HepG2 (cell line): ENCODE measurements around the gene EXOSC6. TPM values are rescaled to one million over a fixed set of nuclear protein-coding genes. Genes with fewer than 3 reads are reported as not detected.
A peak's percentile ranks its signal among the peaks of the same experiment; 100 is the strongest.

Experiments
- FOXC1 ChIP-seq: sonication (generic); formaldehyde crosslinking; IDR thresholded peaks from 2 replicates; pipeline ENCODE4 v1.8.0; 2022; ENCODE audit warnings: mild to moderate bottlenecking, missing genetic modification reagents, borderline replicate concordance
- NRL ChIP-seq: sonication (generic); formaldehyde crosslinking; IDR thresholded peaks from 2 replicates; pipeline ENCODE4 v1.5.0; 2020; ENCODE audit warnings: missing genetic modification reagents, mild to moderate bottlenecking, moderate library complexity, borderline replicate concordance
- RBAK ChIP-seq: sonication (generic); formaldehyde crosslinking; IDR thresholded peaks from 2 replicates; pipeline ENCODE4 v1.5.1; 2020; ENCODE audit warnings: mild to moderate bottlenecking, missing genetic modification reagents
- RFX1 ChIP-seq: fragments of 450-650 bp; IDR thresholded peaks from 2 replicates; pipeline ENCODE4 v1.6.1; 2017
- SIN3A ChIP-seq: IDR thresholded peaks from 2 replicates; pipeline ENCODE4 v1.6.1; 2011; ENCODE audit warnings: low read depth, mild to moderate bottlenecking, control low read depth, low read length, borderline replicate concordance
- ZNF598 ChIP-seq: sonication (generic); formaldehyde crosslinking; IDR thresholded peaks from 2 replicates; pipeline ENCODE4 v1.5.1; 2020; ENCODE audit warnings: mild to moderate bottlenecking, missing genetic modification reagents, borderline replicate concordance
- polyA plus RNA-seq, 8 experiments: library from polyadenylated mRNA; depleted of rRNA in 3 of 8; stranded (reverse) in 7 of 8; unstranded in 1 of 8; fragments of >200 nt; fragmentation: Illumina TruSeq in 4 of 8; extraction: Trizol in 4 of 8; gene quantifications; 2 replicates each; pipeline versions ENCODE4 v1.2.1 to v1.2.3, GENCODE V29; 2011 to 2016; ENCODE audit warnings: low read depth in 4 of 8, missing spikeins in 1 of 8, mixed read lengths in 1 of 8; ENCODE audit not compliant: insufficient read depth in 1 of 8
- total RNA-seq, 5 experiments: library from RNA; depleted of rRNA; stranded (reverse); fragments of >200 nt; fragmentation: Illumina TruSeq; extraction: Trizol; gene quantifications; 2 replicates each; pipeline ENCODE4 v1.2.3, GENCODE V29; 2016; ENCODE audit warnings: low read depth in 1 of 5
- TF ChIP-seq, protein P1 (sequence below): sonication (generic); formaldehyde crosslinking; IDR thresholded peaks from 2 replicates; pipeline ENCODE4 v1.5.0; 2020; ENCODE audit warnings: missing genetic modification reagents, mild to moderate bottlenecking, borderline replicate concordance
- TF ChIP-seq, protein P2 (sequence below): sonication (generic); formaldehyde crosslinking; IDR thresholded peaks from 2 replicates; pipeline ENCODE4 v1.8.1; 2023; ENCODE audit warnings: mild to moderate bottlenecking, missing genetic modification reagents, borderline replicate concordance
- TF ChIP-seq, protein P3 (sequence below): sonication (generic); formaldehyde crosslinking; conservative IDR thresholded peaks from 2 replicates; pipeline ENCODE4 v1.4.0; 2020; ENCODE audit warnings: missing genetic modification reagents
- TF ChIP-seq, protein P4 (sequence below): sonication (generic); formaldehyde crosslinking; IDR thresholded peaks from 2 replicates; pipeline ENCODE4 v1.4.0; 2020; ENCODE audit warnings: low read depth, missing genetic modification reagents
- TF ChIP-seq, protein P5 (sequence below): sonication (generic); formaldehyde crosslinking; IDR thresholded peaks from 2 replicates; pipeline ENCODE4 v1.4.0; 2020; ENCODE audit warnings: missing genetic modification reagents
- TF ChIP-seq, protein P6 (sequence below): sonication (generic); formaldehyde crosslinking; IDR thresholded peaks from 2 replicates; pipeline ENCODE4 v1.8.0; 2022; ENCODE audit warnings: mild to moderate bottlenecking, missing genetic modification reagents, borderline replicate concordance

Gene EXOSC6
- total and polyA plus RNA-seq, 2 of the 13 experiments (the other 11 are each of a cell fraction or from before 2014, with no cell fraction given) = 13.1 to 39.9 TPM

DNA sequence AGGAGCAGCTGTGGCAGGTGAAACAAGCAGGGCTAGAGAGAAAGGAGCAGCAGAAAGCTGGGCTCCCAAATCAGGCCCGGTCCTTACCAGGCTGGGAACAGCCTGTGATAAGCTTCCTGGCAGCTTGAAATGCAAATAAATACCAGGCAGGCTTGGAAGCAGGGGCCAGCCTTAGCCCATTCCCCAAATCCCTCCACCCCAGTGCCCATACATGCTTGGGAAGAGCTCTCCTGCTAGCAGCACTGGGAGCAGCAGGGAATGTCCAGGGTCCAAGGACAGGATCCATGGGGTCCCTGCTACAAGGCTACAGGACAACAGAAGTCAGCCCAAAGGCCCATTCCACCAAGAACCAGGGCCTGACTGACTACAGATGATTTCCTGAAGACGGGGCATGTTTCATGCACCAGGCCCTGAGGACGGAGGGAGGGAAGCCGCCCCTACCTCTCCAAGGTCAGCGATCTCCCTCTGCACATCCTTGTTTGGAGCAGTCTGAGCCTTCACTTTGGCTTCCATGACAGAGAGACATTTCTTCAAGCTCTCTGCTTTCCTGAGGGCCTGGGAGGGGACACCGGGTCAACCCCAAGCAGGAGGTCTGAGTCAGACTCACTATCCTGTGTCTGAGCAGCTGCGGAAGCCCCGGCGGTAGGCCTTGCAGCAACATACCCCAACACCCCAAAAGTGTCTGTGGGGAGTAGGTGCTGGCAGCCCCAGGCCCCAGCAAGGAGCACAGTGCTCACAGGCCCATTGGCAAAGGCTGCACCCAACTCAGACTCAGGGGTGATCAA lies 2.6 kb upstream of the EXOSC6 start (continued):
- TF ChIP-seq, protein P1, sequence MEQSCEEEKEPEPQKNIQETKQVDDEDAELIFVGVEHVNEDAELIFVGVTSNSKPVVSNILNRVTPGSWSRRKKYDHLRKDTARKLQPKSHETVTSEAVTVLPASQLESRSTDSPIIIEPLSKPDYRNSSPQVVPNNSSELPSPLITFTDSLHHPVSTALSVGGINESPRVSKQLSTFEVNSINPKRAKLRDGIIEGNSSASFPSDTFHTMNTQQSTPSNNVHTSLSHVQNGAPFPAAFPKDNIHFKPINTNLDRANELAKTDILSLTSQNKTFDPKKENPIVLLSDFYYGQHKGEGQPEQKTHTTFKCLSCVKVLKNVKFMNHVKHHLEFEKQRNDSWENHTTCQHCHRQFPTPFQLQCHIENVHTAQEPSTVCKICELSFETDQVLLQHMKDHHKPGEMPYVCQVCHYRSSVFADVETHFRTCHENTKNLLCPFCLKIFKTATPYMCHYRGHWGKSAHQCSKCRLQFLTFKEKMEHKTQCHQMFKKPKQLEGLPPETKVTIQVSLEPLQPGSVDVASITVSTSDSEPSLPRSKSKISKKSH (CRISPR knock-in tag) = peak; percentile 26; the same call in 1 of the 2 replicates
- TF ChIP-seq RFX1 = no peak
- 0 out of 2 replicates have a peak, but pooled peaks have one; percentile 66 for TF ChIP-seq FOXC1 (CRISPR knock-in tag)
- TF ChIP-seq RBAK (CRISPR knock-in tag) = no peak
- TF ChIP-seq, protein P2, sequence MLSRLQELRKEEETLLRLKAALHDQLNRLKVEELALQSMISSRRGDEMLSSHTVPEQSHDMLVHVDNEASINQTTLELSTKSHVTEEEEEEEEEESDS (CRISPR knock-in tag) = no peak
- no peak for TF ChIP-seq SIN3A
- TF ChIP-seq, protein P3, sequence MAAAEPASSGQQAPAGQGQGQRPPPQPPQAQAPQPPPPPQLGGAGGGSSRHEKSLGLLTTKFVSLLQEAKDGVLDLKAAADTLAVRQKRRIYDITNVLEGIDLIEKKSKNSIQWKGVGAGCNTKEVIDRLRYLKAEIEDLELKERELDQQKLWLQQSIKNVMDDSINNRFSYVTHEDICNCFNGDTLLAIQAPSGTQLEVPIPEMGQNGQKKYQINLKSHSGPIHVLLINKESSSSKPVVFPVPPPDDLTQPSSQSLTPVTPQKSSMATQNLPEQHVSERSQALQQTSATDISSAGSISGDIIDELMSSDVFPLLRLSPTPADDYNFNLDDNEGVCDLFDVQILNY (CRISPR knock-in tag) = no peak
- TF ChIP-seq, protein P4, sequence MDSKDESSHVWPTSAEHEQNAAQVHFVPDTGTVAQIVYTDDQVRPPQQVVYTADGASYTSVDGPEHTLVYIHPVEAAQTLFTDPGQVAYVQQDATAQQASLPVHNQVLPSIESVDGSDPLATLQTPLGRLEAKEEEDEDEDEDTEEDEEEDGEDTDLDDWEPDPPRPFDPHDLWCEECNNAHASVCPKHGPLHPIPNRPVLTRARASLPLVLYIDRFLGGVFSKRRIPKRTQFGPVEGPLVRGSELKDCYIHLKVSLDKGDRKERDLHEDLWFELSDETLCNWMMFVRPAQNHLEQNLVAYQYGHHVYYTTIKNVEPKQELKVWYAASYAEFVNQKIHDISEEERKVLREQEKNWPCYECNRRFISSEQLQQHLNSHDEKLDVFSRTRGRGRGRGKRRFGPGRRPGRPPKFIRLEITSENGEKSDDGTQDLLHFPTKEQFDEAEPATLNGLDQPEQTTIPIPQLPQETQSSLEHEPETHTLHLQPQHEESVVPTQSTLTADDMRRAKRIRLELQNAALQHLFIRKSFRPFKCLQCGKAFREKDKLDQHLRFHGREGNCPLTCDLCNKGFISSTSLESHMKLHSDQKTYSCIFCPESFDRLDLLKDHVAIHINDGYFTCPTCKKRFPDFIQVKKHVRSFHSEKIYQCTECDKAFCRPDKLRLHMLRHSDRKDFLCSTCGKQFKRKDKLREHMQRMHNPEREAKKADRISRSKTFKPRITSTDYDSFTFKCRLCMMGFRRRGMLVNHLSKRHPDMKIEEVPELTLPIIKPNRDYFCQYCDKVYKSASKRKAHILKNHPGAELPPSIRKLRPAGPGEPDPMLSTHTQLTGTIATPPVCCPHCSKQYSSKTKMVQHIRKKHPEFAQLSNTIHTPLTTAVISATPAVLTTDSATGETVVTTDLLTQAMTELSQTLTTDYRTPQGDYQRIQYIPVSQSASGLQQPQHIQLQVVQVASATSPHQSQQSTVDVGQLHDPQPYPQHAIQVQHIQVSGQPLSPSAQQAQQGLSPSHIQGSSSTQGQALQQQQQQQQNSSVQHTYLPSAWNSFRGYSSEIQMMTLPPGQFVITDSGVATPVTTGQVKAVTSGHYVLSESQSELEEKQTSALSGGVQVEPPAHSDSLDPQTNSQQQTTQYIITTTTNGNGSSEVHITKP (CRISPR knock-in tag) = no peak
- TF ChIP-seq NRL = 0 out of 2 replicates have a peak, but pooled peaks have one; percentile 10
- TF ChIP-seq, protein P5, sequence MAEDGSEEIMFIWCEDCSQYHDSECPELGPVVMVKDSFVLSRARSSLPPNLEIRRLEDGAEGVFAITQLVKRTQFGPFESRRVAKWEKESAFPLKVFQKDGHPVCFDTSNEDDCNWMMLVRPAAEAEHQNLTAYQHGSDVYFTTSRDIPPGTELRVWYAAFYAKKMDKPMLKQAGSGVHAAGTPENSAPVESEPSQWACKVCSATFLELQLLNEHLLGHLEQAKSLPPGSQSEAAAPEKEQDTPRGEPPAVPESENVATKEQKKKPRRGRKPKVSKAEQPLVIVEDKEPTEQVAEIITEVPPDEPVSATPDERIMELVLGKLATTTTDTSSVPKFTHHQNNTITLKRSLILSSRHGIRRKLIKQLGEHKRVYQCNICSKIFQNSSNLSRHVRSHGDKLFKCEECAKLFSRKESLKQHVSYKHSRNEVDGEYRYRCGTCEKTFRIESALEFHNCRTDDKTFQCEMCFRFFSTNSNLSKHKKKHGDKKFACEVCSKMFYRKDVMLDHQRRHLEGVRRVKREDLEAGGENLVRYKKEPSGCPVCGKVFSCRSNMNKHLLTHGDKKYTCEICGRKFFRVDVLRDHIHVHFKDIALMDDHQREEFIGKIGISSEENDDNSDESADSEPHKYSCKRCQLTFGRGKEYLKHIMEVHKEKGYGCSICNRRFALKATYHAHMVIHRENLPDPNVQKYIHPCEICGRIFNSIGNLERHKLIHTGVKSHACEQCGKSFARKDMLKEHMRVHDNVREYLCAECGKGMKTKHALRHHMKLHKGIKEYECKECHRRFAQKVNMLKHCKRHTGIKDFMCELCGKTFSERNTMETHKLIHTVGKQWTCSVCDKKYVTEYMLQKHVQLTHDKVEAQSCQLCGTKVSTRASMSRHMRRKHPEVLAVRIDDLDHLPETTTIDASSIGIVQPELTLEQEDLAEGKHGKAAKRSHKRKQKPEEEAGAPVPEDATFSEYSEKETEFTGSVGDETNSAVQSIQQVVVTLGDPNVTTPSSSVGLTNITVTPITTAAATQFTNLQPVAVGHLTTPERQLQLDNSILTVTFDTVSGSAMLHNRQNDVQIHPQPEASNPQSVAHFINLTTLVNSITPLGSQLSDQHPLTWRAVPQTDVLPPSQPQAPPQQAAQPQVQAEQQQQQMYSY (CRISPR knock-in tag) = no peak
- TF ChIP-seq, protein P6, sequence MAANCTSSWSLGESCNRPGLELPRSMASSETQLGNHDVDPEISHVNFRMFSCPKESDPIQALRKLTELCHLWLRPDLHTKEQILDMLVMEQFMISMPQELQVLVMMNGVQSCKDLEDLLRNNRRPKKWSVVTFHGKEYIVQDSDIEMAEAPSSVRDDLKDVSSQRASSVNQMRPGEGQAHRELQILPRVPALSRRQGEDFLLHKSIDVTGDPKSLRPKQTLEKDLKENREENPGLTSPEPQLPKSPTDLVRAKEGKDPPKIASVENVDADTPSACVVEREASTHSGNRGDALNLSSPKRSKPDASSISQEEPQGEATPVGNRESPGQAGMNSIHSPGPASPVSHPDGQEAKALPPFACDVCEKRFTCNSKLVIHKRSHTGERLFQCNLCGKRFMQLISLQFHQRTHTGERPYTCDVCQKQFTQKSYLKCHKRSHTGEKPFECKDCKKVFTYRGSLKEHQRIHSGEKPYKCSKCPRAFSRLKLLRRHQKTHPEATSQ = no peak
- TF ChIP-seq ZNF598 (CRISPR knock-in tag) = no peak
